Activated CD8-positive, alpha-beta memory T cell treated with anti-CD3 and anti-CD28 coated beads, Interleukin-2, amount 50 U/mL, for 24 hours (primary cell): ENCODE measurements around the gene VCPKMT.

Experiments
- DNase-seq: peaks from one replicate; pipeline ENCODE4 v3.0.0-alpha.2; 2020; ENCODE audit errors: extremely low read depth

VCPKMT gene

DNA sequence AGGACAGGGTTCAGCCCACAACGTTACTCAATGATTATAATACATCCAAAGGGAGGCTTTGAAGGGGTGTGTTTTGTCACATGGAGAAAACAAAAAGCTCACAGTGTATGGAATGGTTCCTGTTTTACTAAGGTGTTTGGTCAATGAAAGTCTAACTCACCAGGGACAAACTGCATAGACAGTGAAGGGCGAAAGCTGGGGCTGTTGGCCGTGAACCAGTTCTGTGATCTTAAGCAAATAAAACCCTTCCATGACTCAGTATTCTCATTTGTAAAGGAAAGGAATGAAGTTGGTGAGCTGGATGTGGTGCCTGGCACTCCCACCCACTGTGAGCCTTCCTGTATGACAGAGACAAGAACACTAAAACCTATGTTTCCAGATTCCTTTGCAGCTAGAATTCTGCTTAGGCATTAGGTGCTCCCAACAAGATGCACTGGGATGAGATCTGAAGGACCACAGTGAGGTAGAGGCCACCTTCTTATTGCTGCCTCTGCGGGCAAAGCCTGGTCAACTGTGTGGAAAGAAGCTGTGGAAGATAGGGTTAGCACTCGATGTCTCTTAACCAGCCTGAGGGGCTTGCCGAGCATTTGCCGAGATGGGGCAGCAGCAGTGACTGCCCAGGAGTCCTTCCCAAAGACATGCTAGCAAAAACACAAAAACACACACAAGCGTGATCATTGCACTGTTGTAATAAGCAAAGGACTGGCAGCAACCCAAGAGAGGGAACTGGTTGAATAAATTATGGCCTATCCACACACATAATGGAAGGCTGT is 48.5 kb downstream of the VCPKMT start:
- DNase-seq = no peak

DNA sequence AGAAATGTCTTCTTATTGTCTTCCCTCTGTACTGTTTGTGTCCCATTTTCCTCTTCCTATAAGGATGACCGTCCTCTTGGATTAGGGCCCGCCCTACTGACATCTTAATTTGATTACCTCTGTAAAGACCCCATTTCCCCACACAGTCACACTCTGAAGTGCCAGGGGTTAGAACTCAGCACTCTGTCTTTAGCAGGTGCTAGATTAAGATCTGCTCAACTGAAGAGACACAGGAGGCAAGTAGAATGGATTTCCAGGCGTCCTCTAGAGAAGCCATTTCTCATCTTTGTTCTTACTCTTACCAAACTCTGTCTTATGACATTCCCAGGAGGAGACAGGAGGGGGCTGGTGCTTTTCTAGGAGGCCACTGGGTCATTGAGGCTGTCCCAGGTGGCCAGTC is 50.8 kb downstream of the VCPKMT start:
- no peak for DNase-seq

GRCh38 chr14:50064993-50065392 is 51.4 kb downstream of the VCPKMT start:
- DNase-seq = no peak

GRCh38 chr14:50063876-50064420 is 52.4 kb downstream of the VCPKMT start:
- no peak for DNase-seq

GRCh38 chr14:50062438-50063085 is 53.8 kb downstream of the VCPKMT start:
- DNase-seq = no peak

DNA sequence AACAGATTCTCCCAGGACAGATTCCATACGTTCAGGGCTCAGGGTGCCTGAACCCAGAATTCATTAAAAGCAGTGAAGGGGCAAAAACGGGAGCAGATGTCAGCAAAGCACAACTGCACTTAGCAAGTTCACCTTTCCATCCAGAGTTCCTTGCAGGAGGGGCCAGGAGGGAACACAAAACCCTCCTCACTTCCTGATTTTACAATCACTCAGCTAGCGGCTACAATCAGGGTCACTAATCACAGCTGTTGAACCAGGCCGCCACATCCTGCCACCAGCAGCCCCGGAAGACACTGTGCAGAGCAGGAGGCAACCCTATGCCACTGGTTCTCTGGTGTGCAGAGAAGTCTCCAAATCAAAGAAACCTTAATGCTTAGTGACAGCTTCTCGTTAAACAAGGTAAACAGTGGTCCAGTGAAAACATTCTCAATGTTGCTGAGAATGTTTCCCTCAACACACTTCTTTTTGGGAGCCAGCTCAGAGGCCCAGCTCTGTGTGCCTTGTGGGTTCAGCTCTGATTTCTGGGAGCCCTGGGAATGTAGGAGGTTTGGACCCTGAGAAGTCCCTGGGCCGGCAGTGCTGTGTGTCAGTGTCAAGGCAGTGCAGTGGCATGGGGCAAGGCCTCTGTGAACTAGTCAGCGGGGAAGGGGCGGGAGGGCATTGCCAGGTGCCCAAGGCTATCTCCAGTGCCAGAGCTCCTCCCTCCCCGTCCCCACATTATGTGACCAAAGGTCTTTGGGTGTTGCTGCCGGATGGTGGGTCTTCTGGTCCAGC is 54.5 kb downstream of the VCPKMT start:
- DNase-seq = no peak

DNA sequence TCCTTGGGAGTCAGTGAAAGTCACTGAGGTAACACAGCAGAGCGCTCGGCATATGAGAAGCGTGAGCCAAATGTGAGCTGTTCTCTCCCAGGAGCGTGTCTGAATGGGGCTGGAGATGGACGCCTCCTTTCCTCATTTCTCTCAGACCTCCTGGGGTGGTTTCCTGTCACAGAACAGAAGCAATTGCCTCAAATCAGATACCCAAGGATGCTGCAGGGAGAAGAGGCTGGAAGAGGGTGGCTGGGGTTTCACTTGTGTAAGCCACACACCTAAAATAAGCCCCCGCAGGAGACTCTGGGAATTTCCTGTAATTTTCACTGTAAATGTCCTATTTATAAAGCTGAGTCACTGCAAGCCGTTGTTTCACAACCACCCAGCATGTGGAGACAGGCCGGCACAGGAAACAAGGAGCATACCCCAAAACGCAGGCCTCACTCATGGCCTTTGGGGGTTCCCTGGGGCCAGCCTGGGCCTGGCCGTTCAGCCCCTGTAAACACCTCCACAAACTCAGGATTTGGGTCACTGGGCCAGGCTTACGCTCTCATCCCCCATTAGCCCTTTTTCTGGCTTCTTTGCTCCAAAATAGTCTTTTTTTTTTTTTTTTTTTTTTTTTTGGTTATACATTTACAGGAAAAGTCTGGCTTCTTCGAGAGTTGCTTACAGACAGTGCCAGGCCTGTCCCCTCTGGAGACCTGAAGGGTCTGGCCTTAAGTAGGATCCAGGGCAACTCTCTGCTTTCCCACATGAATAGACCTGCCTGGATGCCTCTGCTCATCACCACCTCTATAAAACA is 55.3 kb downstream of the VCPKMT start:
- DNase-seq = no peak

DNA sequence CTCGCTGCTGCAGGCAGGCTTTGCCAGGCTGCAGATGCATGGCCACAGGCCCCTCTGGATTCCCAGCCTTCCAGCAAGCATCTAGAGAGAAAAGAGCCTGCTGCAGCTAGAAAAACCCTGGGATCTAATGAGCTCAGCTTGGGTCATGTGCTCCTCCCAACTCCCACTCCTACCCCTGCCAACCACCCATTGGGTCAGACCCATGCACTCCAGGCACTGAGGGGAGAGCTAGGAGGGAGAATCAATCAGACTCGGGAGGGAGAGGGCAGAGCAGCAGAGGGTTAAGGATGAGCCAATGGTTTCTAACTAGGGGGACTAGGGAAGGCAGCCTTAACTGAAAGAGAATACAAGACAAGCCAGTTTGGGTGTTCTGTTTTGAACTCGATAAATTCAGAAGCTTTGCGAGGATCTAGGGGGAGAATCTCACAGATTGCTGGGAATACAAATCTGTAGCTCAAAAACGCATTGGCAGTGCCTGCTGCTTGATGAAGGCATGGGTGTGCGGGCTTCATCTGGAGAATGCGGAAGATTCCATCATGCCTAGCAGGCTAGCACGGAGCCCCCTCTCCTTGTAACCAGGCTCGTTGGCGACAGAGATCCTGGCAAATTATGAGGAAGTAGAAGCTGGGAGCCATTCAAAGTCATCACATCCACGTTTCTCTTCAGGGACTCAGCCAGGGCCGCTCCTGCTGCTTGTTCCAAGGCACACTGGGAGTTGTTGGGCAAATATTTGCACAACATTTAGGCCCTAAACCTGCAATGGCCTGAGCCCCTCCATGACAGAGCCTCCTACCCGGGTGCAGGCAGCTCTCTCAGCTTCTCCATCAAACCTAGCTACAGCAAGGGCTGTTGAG is 56.4 kb downstream of the VCPKMT start:
- DNase-seq = no peak
